Peyer's patch (tissue), 4 donors: ENCODE results near the gene SCLY.

ENCODE experiments used
- CTCF ChIP-seq, 6 experiments: fragments of 450-650 bp in 4 of 6; fragments of 200-600 bp in 2 of 6; sonication (generic) in 1 of 6; IDR thresholded peaks; one replicate each; pipeline ENCODE4 v1.5.1; 2017 to 2019; ENCODE audit warnings: antibody characterized with exemption in 6 of 6, mild to moderate bottlenecking in 3 of 6, moderate library complexity in 1 of 6
- POLR2A ChIP-seq, 2 donors: fragments of 450-650 bp; IDR thresholded peaks; one replicate each; pipeline ENCODE4 v1.5.1; 2017; ENCODE audit warnings: antibody characterized with exemption in 2 of 2, mild to moderate bottlenecking in 2 of 2, moderate library complexity in 2 of 2

GRCh38 chr2:238083919-238084318, 23.1 kb downstream of the SCLY start:
- TF ChIP-seq CTCF (IDR thresholded peaks at IDR 0.05) (no peak), POLR2A (IDR thresholded peaks at IDR 0.05) (no peak)
